Effector memory CD8-positive, alpha-beta T cell (primary cell): Measurements from ENCODE around the gene TCOF1.

ENCODE experiments used
- ATAC-seq: fragments of 150-1000 bp; cut with Tn5 transposase; replicated peaks from 2 replicates; pipeline ENCODE4 v1.10.0; 2021; ENCODE audit warnings: mild to moderate bottlenecking, moderate library complexity
- DNase-seq, 3 experiments: peaks; one replicate each; pipeline ENCODE4 v3.0.0; 2021
- H3K27ac Mint-ChIP-seq, 2 donors: one replicate each; pipeline ENCODE4 v1.8.0; 2022; ENCODE audit warnings: mild to moderate bottlenecking in 2 of 2, mixed read lengths in 2 of 2, moderate library complexity in 2 of 2
- H3K27me3 Mint-ChIP-seq, 2 donors: one replicate each; pipeline ENCODE4 v1.8.0; 2022; ENCODE audit warnings: mixed read lengths in 2 of 2
- H3K36me3 Mint-ChIP-seq: one replicate; pipeline ENCODE4 v1.8.0; 2022; ENCODE audit warnings: mild to moderate bottlenecking, moderate library complexity, mixed read lengths; ENCODE audit not compliant: insufficient read depth
- H3K4me1 Mint-ChIP-seq, 2 donors: one replicate each; pipeline ENCODE4 v1.8.0; 2022; ENCODE audit warnings: low read depth in 2 of 2, mixed read lengths in 2 of 2
- H3K4me3 Mint-ChIP-seq, 2 donors: one replicate each; pipeline ENCODE4 v1.8.0; 2022; ENCODE audit warnings: mild to moderate bottlenecking in 2 of 2, mixed read lengths in 2 of 2, moderate library complexity in 2 of 2
- H3K9me3 Mint-ChIP-seq, 2 donors: one replicate each; pipeline ENCODE4 v1.8.0; 2022; ENCODE audit warnings: mixed read lengths in 2 of 2

Gene TCOF1

DNA sequence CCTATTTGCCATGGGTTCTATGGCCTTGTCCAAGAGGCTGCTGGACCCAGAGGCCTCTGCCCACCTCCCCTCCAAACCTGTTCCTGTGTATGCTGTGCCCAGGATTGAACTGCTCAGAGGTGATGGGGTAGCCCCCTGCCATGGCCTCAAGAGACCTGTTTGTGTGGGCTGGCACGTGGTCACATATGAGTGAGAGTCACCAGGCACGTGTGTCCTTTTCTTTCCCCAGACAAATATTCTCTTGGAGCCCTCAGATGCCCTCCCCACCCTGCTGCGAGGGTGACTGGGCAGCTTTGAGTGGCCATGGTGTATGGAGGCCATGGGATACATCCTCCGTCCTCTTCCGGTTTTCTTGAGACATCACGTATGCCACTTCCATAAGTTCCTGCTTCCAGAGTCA is 10.9 kb upstream of the TCOF1 start:
- Mint-ChIP-seq H3K4me1 (peaks cover 13 to 16% of the 10 kb centered on the region in 2 donors), H3K27ac (no peak overlapping the region), H3K4me3 (no peak overlapping the region), H3K27me3 (peaks cover 0 to 8% of the 10 kb centered on the region in 2 donors), H3K36me3 (no peaks in the 10 kb centered on the region), H3K9me3 (no peaks in the 10 kb centered on the region)
- DNase-seq = no peak
- ATAC-seq = no peak

DNA sequence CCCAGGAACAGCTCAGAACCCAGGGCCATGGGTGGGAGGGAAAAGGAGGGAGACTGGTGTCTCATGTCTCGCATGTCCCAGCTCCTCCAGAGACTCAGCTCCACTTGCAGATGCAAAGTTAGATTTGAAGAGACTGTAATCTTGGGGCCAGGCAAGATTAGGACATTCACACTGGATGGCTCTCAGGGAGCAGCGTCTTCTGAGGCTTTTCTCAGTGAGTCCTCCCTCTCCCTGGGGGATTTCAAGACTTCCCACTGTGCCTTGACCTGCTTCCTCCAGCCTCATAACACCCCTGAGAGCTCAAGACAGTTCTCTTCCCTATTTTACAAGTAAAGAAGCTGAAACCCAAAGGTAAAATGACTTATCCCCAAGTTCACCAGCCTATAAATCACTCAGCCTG is 10.5 kb upstream of the TCOF1 start:
- no peaks in the 10 kb centered on the region for H3K9me3 Mint-ChIP-seq
- DNase-seq (no peak), ATAC-seq (no peak)
- no peak overlapping the region for H3K4me3 Mint-ChIP-seq
- H3K36me3 Mint-ChIP-seq = no peaks in the 10 kb centered on the region
- H3K27ac Mint-ChIP-seq = no peak overlapping the region
- H3K27me3 Mint-ChIP-seq = peaks cover 0 to 8% of the 10 kb centered on the region in 2 donors
- H3K4me1 Mint-ChIP-seq = peaks cover 13 to 16% of the 10 kb centered on the region in 2 donors

DNA sequence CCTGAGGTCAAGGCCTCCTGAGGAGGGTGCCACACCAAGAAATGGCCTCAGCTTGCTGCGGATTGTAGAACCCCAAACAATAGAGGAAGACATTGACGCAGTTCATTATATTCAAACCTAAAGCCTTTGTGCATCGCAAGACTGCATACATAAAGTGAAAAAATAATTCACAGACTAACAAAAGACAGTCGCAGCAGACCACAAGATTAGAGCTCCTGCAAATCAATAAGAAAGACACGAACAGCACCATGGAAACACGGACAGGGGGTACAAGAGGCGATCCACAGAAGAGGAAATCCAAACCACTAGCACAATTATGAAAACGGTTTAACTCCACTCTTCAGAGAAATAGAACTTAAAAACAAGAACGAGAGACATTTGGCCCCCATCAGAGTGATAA is 10.0 kb upstream of the TCOF1 start:
- H3K4me3 Mint-ChIP-seq = no peak overlapping the region
- H3K9me3 Mint-ChIP-seq = no peaks in the 10 kb centered on the region
- no peak for ATAC-seq
- peaks cover 9 to 12% of the 10 kb centered on the region in 2 donors for H3K4me1 Mint-ChIP-seq
- DNase-seq = no peak
- H3K36me3 Mint-ChIP-seq = no peaks in the 10 kb centered on the region
- H3K27ac Mint-ChIP-seq = no peak overlapping the region
- H3K27me3 Mint-ChIP-seq = peaks cover 0 to 8% of the 10 kb centered on the region in 2 donors

DNA sequence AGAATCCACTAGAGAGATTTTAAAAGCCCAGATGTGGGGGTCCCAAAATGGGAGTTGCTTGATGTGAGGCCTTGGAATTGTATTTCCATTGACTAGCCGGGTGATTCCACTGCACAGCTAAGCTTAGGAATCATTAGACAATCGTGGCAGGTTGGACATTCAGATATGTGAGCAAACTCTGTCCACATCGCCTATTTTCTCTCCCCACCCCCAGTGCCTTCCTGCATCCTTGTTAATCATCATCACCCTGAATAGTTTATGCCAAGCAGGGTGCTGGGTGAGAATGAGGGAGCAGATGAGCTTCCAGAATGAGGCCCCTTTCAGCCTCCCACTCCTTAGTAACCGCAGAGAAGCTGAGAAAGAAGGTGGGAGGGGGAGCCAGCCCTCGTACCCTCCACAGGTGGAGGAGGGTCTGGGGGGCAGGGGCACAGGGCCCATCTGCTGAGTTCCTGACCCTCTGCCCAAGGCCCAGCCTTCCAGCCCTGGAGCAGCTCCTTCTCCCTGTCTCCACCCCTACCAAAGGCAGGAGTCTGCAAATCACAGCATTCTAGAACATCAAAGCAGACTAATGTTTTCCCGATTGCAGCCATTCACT is 7.7 kb upstream of the TCOF1 start:
- H3K4me3 Mint-ChIP-seq = no peak overlapping the region
- no peak for ATAC-seq
- peaks cover 7% of the 10 kb centered on the region in 2 donors for H3K4me1 Mint-ChIP-seq
- H3K27ac Mint-ChIP-seq = peak overlapping the region in 1 of 2 donors; percentile 77
- no peaks in the 10 kb centered on the region for H3K9me3 Mint-ChIP-seq
- H3K27me3 Mint-ChIP-seq = peaks cover 0 to 8% of the 10 kb centered on the region in 2 donors
- H3K36me3 Mint-ChIP-seq = peaks cover 2% of the 10 kb centered on the region
- DNase-seq = no peak

DNA sequence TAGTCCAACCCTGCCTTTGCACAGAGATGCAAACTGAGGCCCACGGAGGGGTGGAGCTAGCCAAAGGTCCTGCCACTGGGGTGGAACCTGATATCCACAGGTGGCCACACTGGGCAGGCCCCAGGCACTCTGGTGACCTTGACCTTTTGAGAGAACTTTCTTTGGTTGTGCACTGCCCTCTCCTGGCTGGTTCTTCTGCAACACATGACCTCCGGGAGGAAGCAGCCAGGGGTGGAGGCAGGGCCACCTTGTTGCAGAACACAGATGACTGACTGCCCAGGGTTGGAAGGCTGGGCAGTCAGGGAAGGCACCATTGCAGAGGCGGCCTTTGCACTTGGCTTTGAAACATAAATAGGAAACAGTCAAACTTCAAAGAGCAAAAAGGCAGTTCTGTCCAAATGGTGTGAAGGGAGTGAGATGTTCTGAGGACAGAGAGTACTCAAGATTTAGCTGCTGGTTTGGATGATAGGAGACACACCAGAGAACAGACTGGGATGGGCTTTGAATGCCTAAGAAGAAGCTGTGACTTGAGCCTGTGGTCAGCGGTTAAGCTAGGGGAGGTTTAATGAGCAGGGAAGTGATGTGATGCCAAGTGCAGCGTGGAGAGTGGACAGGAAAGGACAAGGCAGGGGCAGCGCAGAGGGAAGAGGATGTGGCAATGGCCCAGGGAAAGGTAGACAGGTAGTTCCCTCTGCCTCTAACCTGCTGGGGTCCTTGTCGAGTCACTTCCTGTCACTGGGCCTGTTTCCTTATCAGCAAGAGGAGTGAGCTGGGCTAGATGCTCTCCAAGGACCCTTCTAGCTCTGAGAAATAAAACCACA is 6.8 kb upstream of the TCOF1 start:
- Mint-ChIP-seq H3K36me3 (peaks cover 2% of the 10 kb centered on the region), H3K27me3 (peaks cover 0 to 8% of the 10 kb centered on the region in 2 donors), H3K27ac (peak overlapping the region; percentile 77 to 79), H3K4me1 (peaks cover 7% of the 10 kb centered on the region in 2 donors), H3K9me3 (no peaks in the 10 kb centered on the region), H3K4me3 (peak overlapping the region in 1 of 2 donors; percentile 42)
- peak; percentile 87 for ATAC-seq
- DNase-seq = peak; percentile 15 to 38 (median 33)

DNA sequence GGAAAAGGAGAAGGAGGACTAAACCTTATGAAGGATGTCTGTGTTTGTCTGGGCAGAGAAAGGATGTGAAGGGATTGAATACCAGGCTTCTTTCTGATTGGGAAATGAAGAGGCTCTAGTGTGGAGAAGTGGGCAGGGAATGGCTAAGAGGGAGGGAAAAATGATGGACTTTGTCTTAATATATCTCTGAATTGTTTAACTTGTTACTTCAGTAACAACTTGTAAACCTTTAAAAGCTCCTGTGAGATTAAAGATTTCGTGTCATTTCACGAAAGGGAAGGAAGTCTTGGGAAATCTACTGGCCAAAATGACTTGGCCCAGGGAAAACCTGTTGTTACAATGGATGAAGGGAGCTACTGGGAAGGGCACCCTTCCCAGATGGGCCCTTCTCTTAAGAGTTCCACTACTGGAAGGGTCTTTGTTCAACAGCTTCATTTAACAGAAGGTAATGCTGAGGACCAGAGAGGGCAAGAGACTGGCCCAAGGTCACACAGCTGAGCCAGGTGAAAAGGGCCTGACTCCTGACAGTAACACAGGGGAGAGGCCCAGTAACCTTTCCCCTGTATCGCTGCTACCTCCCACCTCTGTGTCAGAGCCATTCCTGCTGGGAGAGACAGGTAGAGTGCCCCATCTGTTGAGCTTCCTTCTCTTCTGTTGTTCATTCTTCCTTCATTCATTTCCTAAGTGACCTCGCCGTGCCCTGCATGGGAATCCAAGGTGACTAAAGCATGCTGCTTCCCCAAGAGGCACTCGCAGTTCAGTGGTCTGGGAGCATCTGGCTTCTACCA is 5.1 kb upstream of the TCOF1 start:
- Mint-ChIP-seq H3K27me3 (peaks cover 0 to under 1% of the 10 kb centered on the region in 2 donors), H3K36me3 (peaks cover 2% of the 10 kb centered on the region)

DNA sequence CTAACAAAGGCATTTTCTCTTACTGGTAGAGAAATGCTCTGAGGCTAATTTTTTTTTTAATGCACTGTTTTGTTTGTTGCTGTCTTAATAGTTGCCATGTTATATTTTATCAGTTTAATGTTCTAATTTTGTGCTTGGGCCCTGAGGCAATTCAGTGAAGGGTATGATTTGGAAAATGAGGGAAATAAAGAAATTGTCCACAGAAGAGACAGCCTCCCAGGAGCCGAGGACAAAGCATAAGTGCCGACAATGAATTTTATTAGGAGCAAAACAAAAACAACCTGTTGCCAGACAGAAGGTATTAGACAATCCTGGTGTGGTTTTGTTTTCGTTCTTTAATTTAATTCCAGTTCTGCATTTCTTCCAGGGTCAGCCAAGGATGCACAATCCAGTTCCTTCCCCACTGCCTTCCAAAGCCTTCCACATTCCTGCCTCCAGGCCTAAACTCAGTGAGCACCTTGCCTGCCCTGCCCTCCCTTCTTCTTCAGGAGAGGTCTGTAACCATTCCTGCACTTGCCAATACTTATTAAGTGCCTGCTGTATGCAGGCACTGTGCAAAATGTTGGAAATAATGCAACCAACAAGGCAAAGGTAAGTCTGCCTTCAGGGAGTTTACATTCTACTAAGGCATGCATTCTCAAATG is 4.3 kb upstream of the TCOF1 start:
- no peak overlapping the region for H3K27ac Mint-ChIP-seq
- H3K4me1 Mint-ChIP-seq = peaks cover 14 to 17% of the 10 kb centered on the region in 2 donors
- ATAC-seq (no peak), DNase-seq (no peak)
- no peaks in the 10 kb centered on the region for H3K9me3 Mint-ChIP-seq
- H3K4me3 Mint-ChIP-seq = no peak overlapping the region
- peaks cover 2% of the 10 kb centered on the region for H3K36me3 Mint-ChIP-seq
- H3K27me3 Mint-ChIP-seq = no peaks in the 10 kb centered on the region

More for the DNA sequence above, 5.1 kb upstream of the TCOF1 start:
- DNase-seq = no peak
- no peak overlapping the region for H3K4me3 Mint-ChIP-seq
- peak overlapping the region in 1 of 2 donors; percentile 17 for H3K27ac Mint-ChIP-seq
- peaks cover 14% of the 10 kb centered on the region in 2 donors for H3K4me1 Mint-ChIP-seq
- no peak for ATAC-seq
- H3K9me3 Mint-ChIP-seq = no peaks in the 10 kb centered on the region

DNA sequence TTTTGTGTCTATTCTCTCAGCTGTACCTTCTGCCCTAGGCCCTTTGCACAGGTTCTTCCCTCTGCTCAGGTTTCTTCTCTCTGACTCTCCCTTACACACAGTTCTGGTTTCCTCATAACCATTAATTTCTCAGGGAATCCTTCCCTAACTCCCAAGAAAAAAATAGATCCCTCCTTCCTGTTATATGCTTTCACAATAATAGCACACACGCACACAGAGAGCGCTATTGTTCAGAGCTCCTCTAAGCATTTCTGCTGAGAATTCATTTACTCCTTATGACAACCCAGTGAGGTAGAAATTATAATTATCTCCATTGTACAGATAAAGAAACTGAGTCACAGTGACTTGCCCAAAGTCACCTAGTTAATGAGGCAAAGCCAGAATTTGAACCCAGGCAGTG is 1.7 kb upstream of the TCOF1 start:
- DNase-seq (no peak), ATAC-seq (no peak)
- Mint-ChIP-seq H3K27ac (no peak overlapping the region), H3K4me3 (no peak overlapping the region), H3K27me3 (no peaks in the 10 kb centered on the region), H3K9me3 (no peaks in the 10 kb centered on the region), H3K36me3 (peaks cover 5% of the 10 kb centered on the region), H3K4me1 (peaks cover 29 to 30% of the 10 kb centered on the region in 2 donors)

DNA sequence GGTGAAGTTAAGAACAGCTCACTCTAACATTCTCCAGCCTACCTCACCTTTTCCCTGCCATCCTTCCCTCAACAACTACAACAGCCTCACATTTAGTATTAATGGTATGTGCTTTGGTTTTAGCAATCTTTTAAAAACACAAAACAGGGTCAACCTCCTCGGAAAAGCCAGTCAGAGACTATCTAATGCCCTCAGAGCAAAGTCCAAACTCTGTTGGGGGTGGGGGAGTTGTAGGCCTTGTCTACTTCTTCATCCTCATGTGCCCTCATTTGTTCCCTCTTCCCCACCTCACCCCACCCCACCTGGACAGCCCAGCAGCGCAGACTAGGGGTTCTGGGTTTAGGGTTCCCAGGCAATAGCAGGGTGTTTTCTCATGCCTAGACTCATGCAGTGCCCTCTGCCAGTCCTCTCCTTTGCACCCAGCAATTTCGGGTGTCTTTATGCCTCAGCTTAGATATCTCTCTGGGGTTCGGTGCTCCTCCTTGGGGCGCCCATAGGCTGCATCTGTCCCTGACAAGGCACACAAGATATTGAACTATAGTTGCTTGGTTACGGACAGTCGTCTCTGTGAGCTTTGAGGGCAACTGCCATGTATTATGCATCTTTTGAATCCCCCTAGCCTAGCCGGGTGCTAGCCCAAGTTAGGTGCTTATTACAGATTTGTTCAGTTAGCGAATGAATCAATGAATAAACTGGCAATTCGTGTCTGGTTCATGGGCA is 762 bp upstream of the TCOF1 start:
- no peak for ATAC-seq
- H3K27me3 Mint-ChIP-seq = no peaks in the 10 kb centered on the region
- H3K36me3 Mint-ChIP-seq = peaks cover 12% of the 10 kb centered on the region
- peak overlapping the region; percentile 87 to 90 for H3K4me3 Mint-ChIP-seq
- no peak for DNase-seq
- H3K4me1 Mint-ChIP-seq = peaks cover 32 to 34% of the 10 kb centered on the region in 2 donors
- H3K27ac Mint-ChIP-seq = peak overlapping the region; percentile 76 to 86
- no peaks in the 10 kb centered on the region for H3K9me3 Mint-ChIP-seq

DNA sequence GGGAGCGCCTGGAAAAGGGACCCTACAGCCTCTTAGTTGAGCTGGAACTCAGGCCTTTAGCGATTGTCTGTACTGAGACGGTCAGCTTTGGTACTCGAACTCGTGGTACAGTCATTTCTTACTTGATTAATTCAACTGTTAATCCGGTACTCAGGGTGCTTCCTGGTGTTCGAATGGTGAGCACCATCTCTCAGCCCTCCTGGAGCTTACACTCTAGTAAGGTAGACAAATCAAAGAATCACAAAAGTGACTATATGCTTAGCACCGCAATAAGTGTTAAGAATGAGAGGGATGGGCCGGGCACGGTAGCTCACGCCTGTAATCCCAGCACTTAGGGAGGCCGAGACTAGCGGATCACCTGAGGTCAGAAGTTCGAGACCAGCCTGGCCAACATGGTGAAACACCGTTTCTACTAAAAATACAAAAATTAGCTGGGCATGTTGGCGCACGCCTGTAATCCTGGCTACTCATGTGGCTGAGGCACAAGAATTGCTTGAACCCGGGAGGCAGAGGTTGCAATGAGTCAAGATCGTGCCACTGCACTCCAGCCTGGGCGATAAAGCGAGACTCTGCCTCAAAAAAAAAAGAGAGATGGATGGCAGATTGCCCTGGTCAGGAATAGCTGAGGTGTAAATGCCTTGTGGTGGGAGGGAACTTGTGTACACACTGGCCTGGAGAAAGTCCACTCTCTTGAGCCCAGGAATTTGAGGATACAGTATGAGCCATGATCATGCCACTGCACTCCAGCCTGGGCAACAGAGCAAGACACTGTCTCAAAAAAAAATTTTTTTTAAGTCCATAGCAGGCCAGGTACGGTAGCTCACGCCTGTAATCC is 981 bp downstream of the TCOF1 start:
- Mint-ChIP-seq H3K36me3 (peaks cover 15% of the 10 kb centered on the region), H3K27ac (peak overlapping the region; percentile 73 to 86), H3K9me3 (no peaks in the 10 kb centered on the region), H3K4me1 (peaks cover 44 to 46% of the 10 kb centered on the region in 2 donors), H3K4me3 (peak overlapping the region; percentile 87 to 90), H3K27me3 (no peaks in the 10 kb centered on the region)
- DNase-seq (no peak), ATAC-seq (no peak)

DNA sequence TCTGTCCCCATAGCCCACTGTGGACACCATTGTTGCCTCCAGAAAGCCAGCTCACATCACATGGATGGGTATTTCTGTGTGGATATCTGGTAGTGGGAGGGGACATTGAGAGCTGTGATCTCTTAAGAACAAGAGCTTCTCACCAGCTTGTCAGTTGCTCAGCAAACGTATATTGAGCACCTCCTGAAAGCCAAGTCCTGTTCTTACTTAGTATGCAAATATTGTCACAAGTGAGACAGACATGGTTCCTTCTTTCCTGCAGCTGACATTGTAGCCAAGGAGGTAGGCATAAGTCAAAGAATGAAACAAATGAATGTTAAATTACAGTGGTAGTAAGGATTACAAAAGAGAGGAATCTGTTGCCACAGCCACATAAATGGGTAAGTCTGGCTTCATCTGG is 3.8 kb downstream of the TCOF1 start:
- peaks cover 44 to 46% of the 10 kb centered on the region in 2 donors for H3K4me1 Mint-ChIP-seq
- peak overlapping the region in 1 of 2 donors; percentile 64 for H3K27ac Mint-ChIP-seq
- H3K9me3 Mint-ChIP-seq = no peaks in the 10 kb centered on the region
- no peaks in the 10 kb centered on the region for H3K27me3 Mint-ChIP-seq
- ATAC-seq (no peak), DNase-seq (no peak)
- H3K36me3 Mint-ChIP-seq = peaks cover 28% of the 10 kb centered on the region
- no peak overlapping the region for H3K4me3 Mint-ChIP-seq

DNA sequence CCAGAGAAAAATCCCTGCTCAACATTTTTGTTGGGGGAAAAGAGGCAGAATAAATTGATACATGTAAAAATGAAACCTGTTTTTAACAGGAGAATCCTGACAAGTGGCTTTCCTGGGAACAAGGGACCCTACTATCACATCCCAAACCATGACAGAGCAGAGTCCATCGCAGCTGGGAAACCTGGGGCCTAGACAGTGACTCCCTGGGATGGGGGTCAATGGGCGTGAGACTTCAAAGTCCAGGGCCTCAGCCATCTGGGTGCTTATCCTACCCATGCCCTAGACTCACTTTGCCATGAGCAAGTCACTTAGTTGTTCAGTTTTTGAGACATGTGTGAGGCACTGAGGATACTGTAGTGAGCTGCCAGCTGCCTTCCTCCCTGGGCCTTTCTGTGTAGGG is 5.7 kb downstream of the TCOF1 start:
- ATAC-seq (no peak), DNase-seq (no peak)
- Mint-ChIP-seq H3K36me3 (peaks cover 38% of the 10 kb centered on the region), H3K9me3 (no peaks in the 10 kb centered on the region), H3K27ac (no peak overlapping the region), H3K4me3 (no peak overlapping the region), H3K27me3 (no peaks in the 10 kb centered on the region), H3K4me1 (peaks cover 34 to 38% of the 10 kb centered on the region in 2 donors)
